Gastrocnemius medialis (tissue), 4 donors: Measurements from ENCODE around the gene ZNF362.

Experiments used
- CTCF ChIP-seq, 5 experiments: fragments of 450-650 bp in 3 of 5; fragments of 200-600 bp in 2 of 5; sonication (generic) in 2 of 5; IDR thresholded peaks in 4 of 5; conservative IDR thresholded peaks in 1 of 5; 1 replicate in 4 of 5; 2 replicates in 1 of 5; pipeline ENCODE4 v1.5.1; 2016 to 2019; ENCODE audit warnings: antibody characterized with exemption in 5 of 5, mild to moderate bottlenecking in 3 of 5, moderate library complexity in 3 of 5
- POLR2A ChIP-seq, 2 donors: fragments of 450-650 bp; IDR thresholded peaks; one replicate each; pipeline ENCODE4 v1.6.1; 2017; ENCODE audit warnings: antibody characterized with exemption in 2 of 2, mild to moderate bottlenecking in 2 of 2, moderate library complexity in 2 of 2

- no peak for TF ChIP-seq CTCF (IDR thresholded peaks at IDR 0.05 in 4 of 5, conservative IDR thresholded peaks at IDR 0.05 in 1 of 5)
- no peak for TF ChIP-seq POLR2A (IDR thresholded peaks at IDR 0.05)
Measured at GRCh38 chr1:33314416-33314815, 58.1 kb downstream of the ZNF362 start.
